HepG2 (cell line): ENCODE data around the gene C1QTNF5. TPM values are rescaled to one million over a fixed set of nuclear protein-coding genes. Genes with fewer than 3 reads are reported as not detected.

Experiments
- AKAP8 ChIP-seq: sonication (generic); formaldehyde crosslinking; IDR thresholded peaks from 2 replicates; pipeline ENCODE4 v1.5.1; 2020; ENCODE audit warnings: mild to moderate bottlenecking, missing genetic modification reagents
- BORCS8-MEF2B ChIP-seq: sonication (generic); formaldehyde crosslinking; IDR thresholded peaks from 2 replicates; pipeline ENCODE4 v1.8.0; 2022; ENCODE audit warnings: mild to moderate bottlenecking, missing genetic modification reagents
- FOXK1 ChIP-seq: sonication (generic); formaldehyde crosslinking; IDR thresholded peaks from 2 replicates; pipeline ENCODE4 v1.4.0; 2020; ENCODE audit warnings: low read depth, missing genetic modification reagents, borderline replicate concordance
- HNRNPK ChIP-seq: fragments of 200-400 bp; formaldehyde crosslinking; IDR thresholded peaks from 2 replicates; pipeline ENCODE4 v1.6.1; 2018; ENCODE audit warnings: low read length, low read depth, moderate library complexity, mild to moderate bottlenecking; ENCODE audit not compliant: poor library complexity, severe bottlenecking
- JARID2 ChIP-seq: sonication (generic); formaldehyde crosslinking; IDR thresholded peaks from 2 replicates; pipeline ENCODE4 v1.8.1; 2023; ENCODE audit warnings: missing genetic modification reagents, inconsistent platforms; ENCODE audit not compliant: insufficient replicate concordance
- MAF1 ChIP-seq: sonication (generic); formaldehyde crosslinking; IDR thresholded peaks from 2 replicates; pipeline ENCODE4 v1.5.0; 2020; ENCODE audit warnings: missing genetic modification reagents, borderline replicate concordance
- NFE2 ChIP-seq: sonication (generic); formaldehyde crosslinking; IDR thresholded peaks from 2 replicates; pipeline ENCODE4 v1.4.0; 2020; ENCODE audit warnings: missing genetic modification reagents
- RFXAP ChIP-seq: sonication (generic); formaldehyde crosslinking; IDR thresholded peaks from 2 replicates; pipeline ENCODE4 v1.4.0; 2020; ENCODE audit warnings: missing genetic modification reagents, borderline replicate concordance
- SALL2 ChIP-seq: sonication (generic); formaldehyde crosslinking; IDR thresholded peaks from 2 replicates; pipeline ENCODE4 v1.8.1; 2023; ENCODE audit warnings: mild to moderate bottlenecking, missing genetic modification reagents, inconsistent platforms
- ZNF253 ChIP-seq: sonication (generic); formaldehyde crosslinking; IDR thresholded peaks from 2 replicates; pipeline ENCODE4 v1.8.0; 2022; ENCODE audit warnings: mild to moderate bottlenecking, missing genetic modification reagents, borderline replicate concordance
- ZNF326 ChIP-seq: sonication (generic); formaldehyde crosslinking; IDR thresholded peaks from 2 replicates; pipeline ENCODE4 v1.4.0; 2020; ENCODE audit warnings: missing genetic modification reagents, borderline replicate concordance
- ZNF644 ChIP-seq: IDR thresholded peaks from 2 replicates; pipeline ENCODE4 v1.6.1; 2016; ENCODE audit warnings: low read depth
- polyA plus RNA-seq, 8 experiments: library from polyadenylated mRNA; depleted of rRNA in 3 of 8; stranded (reverse) in 7 of 8; unstranded in 1 of 8; fragments of >200 nt; fragmentation: Illumina TruSeq in 4 of 8; extraction: Trizol in 4 of 8; gene quantifications; 2 replicates each; pipeline versions ENCODE4 v1.2.1 to v1.2.3, GENCODE V29; 2011 to 2016; ENCODE audit warnings: low read depth in 4 of 8, missing spikeins in 1 of 8, mixed read lengths in 1 of 8; ENCODE audit not compliant: insufficient read depth in 1 of 8
- total RNA-seq, 5 experiments: library from RNA; depleted of rRNA; stranded (reverse); fragments of >200 nt; fragmentation: Illumina TruSeq; extraction: Trizol; gene quantifications; 2 replicates each; pipeline ENCODE4 v1.2.3, GENCODE V29; 2016; ENCODE audit warnings: low read depth in 1 of 5
- TF ChIP-seq, protein P1 (sequence below): sonication (generic); formaldehyde crosslinking; IDR thresholded peaks from 2 replicates; pipeline ENCODE4 v1.4.0; 2020; ENCODE audit warnings: missing genetic modification reagents, borderline replicate concordance
- TF ChIP-seq, protein P2 (sequence below): sonication (generic); formaldehyde crosslinking; IDR thresholded peaks from 2 replicates; pipeline ENCODE4 v1.5.0; 2020; ENCODE audit warnings: mild to moderate bottlenecking, missing genetic modification reagents, borderline replicate concordance
- TF ChIP-seq, protein P3 (sequence below): sonication (generic); formaldehyde crosslinking; conservative IDR thresholded peaks from 2 replicates; pipeline ENCODE4 v1.4.0; 2020; ENCODE audit warnings: missing genetic modification reagents

The C1QTNF5 gene
- total and polyA plus RNA-seq, 2 of the 13 experiments (the other 11 are each of a cell fraction or from before 2014, with no cell fraction given) = 0.86 to 1.2 TPM

DNA sequence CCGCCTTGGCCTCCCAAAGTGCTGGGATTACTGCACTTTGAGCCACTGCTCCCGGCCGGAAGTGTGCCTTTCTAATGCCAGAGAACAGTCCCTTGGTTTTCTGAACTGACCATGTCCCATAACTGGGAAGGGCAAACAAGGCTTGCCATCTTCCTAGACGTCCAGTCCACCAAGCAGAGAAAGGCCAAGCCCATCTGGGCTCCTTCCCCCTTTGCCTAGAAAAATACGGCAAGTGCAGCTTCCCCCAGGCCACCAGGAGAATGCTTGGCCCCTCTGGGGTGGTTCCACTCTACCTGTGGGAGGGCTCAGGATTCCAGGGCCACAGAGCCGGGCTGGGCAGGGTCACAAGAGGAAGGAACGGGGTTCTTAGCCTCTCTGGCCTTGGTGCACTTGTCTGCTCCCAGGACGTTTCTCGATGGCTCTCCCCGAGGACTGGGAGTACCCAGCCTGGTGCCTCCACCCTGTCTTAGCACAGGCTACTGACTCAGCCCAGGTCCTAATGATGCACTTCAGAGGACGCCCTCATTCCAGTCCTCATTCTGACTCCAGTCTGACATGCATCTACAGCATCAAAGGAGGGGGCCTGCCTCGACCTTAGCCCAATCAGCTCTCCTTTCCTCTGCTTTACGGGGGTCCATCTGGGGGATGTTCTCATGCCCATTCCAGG, 39.6 kb upstream of the C1QTNF5 start (continued):
- no peak for TF ChIP-seq NFE2 (CRISPR knock-in tag)
- TF ChIP-seq ZNF253 = no peak
- TF ChIP-seq MAF1 (CRISPR knock-in tag) = no peak
- TF ChIP-seq BORCS8-MEF2B (CRISPR knock-in tag) = no peak
- TF ChIP-seq, protein P1, sequence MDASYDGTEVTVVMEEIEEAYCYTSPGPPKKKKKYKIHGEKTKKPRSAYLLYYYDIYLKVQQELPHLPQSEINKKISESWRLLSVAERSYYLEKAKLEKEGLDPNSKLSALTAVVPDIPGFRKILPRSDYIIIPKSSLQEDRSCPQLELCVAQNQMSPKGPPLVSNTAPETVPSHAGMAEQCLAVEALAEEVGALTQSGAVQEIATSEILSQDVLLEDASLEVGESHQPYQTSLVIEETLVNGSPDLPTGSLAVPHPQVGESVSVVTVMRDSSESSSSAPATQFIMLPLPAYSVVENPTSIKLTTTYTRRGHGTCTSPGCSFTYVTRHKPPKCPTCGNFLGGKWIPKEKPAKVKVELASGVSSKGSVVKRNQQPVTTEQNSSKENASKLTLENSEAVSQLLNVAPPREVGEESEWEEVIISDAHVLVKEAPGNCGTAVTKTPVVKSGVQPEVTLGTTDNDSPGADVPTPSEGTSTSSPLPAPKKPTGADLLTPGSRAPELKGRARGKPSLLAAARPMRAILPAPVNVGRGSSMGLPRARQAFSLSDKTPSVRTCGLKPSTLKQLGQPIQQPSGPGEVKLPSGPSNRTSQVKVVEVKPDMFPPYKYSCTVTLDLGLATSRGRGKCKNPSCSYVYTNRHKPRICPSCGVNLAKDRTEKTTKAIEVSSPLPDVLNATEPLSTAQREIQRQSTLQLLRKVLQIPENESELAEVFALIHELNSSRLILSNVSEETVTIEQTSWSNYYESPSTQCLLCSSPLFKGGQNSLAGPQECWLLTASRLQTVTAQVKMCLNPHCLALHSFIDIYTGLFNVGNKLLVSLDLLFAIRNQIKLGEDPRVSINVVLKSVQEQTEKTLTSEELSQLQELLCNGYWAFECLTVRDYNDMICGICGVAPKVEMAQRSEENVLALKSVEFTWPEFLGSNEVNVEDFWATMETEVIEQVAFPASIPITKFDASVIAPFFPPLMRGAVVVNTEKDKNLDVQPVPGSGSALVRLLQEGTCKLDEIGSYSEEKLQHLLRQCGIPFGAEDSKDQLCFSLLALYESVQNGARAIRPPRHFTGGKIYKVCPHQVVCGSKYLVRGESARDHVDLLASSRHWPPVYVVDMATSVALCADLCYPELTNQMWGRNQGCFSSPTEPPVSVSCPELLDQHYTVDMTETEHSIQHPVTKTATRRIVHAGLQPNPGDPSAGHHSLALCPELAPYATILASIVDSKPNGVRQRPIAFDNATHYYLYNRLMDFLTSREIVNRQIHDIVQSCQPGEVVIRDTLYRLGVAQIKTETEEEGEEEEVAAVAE (CRISPR knock-in tag) = no peak
- TF ChIP-seq, protein P2, sequence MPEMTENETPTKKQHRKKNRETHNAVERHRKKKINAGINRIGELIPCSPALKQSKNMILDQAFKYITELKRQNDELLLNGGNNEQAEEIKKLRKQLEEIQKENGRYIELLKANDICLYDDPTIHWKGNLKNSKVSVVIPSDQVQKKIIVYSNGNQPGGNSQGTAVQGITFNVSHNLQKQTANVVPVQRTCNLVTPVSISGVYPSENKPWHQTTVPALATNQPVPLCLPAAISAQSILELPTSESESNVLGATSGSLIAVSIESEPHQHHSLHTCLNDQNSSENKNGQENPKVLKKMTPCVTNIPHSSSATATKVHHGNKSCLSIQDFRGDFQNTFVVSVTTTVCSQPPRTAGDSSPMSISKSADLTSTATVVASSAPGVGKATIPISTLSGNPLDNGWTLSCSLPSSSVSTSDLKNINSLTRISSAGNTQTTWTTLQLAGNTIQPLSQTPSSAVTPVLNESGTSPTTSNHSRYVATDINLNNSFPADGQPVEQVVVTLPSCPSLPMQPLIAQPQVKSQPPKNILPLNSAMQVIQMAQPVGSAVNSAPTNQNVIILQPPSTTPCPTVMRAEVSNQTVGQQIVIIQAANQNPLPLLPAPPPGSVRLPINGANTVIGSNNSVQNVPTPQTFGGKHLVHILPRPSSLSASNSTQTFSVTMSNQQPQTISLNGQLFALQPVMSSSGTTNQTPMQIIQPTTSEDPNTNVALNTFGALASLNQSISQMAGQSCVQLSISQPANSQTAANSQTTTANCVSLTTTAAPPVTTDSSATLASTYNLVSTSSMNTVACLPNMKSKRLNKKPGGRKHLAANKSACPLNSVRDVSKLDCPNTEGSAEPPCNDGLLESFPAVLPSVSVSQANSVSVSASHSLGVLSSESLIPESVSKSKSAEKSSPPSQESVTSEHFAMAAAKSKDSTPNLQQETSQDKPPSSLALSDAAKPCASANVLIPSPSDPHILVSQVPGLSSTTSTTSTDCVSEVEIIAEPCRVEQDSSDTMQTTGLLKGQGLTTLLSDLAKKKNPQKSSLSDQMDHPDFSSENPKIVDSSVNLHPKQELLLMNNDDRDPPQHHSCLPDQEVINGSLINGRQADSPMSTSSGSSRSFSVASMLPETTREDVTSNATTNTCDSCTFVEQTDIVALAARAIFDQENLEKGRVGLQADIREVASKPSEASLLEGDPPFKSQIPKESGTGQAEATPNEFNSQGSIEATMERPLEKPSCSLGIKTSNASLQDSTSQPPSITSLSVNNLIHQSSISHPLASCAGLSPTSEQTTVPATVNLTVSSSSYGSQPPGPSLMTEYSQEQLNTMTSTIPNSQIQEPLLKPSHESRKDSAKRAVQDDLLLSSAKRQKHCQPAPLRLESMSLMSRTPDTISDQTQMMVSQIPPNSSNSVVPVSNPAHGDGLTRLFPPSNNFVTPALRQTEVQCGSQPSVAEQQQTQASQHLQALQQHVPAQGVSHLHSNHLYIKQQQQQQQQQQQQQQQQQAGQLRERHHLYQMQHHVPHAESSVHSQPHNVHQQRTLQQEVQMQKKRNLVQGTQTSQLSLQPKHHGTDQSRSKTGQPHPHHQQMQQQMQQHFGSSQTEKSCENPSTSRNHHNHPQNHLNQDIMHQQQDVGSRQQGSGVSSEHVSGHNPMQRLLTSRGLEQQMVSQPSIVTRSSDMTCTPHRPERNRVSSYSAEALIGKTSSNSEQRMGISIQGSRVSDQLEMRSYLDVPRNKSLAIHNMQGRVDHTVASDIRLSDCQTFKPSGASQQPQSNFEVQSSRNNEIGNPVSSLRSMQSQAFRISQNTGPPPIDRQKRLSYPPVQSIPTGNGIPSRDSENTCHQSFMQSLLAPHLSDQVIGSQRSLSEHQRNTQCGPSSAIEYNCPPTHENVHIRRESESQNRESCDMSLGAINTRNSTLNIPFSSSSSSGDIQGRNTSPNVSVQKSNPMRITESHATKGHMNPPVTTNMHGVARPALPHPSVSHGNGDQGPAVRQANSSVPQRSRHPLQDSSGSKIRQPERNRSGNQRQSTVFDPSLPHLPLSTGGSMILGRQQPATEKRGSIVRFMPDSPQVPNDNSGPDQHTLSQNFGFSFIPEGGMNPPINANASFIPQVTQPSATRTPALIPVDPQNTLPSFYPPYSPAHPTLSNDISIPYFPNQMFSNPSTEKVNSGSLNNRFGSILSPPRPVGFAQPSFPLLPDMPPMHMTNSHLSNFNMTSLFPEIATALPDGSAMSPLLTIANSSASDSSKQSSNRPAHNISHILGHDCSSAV (CRISPR knock-in tag) = no peak
- no peak for TF ChIP-seq HNRNPK
- no peak for TF ChIP-seq SALL2 (CRISPR knock-in tag)
- TF ChIP-seq RFXAP (CRISPR knock-in tag) = no peak
- no peak for TF ChIP-seq FOXK1 (CRISPR knock-in tag)
- TF ChIP-seq ZNF326 = no peak
- TF ChIP-seq AKAP8 (CRISPR knock-in tag) = no peak
- TF ChIP-seq, protein P3, sequence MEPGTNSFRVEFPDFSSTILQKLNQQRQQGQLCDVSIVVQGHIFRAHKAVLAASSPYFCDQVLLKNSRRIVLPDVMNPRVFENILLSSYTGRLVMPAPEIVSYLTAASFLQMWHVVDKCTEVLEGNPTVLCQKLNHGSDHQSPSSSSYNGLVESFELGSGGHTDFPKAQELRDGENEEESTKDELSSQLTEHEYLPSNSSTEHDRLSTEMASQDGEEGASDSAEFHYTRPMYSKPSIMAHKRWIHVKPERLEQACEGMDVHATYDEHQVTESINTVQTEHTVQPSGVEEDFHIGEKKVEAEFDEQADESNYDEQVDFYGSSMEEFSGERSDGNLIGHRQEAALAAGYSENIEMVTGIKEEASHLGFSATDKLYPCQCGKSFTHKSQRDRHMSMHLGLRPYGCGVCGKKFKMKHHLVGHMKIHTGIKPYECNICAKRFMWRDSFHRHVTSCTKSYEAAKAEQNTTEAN (CRISPR knock-in tag) = no peak
- 0 out of 2 replicates have a peak, but pooled peaks have one; percentile 39 for TF ChIP-seq ZNF644 (CRISPR knock-in tag)
- TF ChIP-seq JARID2 (CRISPR knock-in tag) = no peak
